Measurements from ENCODE around the gene PBX1.

Gene PBX1

DNA sequence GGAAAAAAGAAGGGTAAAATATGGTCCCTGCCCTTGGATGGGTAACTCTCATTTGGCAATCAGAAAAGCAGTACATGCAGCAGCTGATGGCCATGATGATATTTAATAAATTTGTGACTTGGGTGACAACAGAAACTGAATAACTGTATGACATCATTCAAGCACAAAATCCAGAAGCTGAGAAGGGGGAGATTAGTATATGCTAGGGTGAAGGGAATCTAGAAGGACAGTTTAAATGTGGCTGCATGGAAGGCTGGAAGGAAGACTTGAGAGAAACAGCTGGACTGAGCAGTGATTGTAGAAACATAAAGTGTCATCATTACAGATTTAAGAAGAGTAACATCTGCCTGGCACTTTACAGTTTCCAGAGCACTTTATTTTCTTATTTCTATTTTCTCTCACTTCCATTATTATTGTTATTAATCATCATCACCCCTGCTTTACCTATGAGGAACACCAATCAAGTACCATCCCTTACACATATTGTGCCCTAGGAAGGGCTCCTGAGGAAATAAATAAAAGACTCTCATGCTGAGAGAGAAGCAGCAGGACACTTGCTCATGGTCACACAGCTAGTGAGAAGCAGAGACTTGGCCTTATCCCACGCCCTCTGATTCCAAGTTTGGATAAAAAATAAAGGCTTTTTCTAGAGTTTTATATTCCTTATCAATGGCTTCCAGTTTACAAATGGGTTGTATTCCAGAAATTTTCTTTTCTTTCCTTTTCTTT lies 207.2 kb downstream of the PBX1 start:
- DNase-seq, result peak; percentile 47

DNA sequence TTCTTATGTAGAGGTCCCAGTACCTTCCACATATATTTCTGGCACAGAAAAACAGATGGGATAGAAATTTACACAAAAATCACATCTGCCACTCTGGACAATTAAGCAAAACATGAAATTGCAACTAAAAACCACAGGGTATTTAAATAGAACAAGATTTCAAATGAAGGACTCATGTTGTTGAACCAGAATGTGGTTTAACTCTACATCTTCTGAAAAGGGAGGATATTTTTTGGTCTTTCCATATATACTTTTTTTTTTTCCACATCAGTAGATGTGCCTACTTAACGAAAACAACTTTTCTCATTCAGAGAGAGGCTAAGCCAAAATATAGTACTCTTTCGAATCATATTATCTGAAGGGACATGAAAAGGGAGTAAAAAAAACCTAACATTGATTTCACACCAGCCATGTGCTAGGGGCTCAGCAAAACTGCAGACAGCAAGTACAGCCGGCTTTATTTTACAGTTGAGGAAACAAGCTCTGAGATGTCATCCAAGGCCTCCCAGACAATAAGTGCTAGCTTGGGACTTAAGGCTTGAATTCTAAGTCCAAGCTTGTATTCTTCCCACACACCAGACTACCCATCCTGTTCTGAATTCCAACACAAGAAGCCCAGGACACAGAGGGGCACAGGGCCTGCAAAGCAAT lies 208.9 kb downstream of the PBX1 start:
- DNase-seq, result peak; percentile 59

DNA sequence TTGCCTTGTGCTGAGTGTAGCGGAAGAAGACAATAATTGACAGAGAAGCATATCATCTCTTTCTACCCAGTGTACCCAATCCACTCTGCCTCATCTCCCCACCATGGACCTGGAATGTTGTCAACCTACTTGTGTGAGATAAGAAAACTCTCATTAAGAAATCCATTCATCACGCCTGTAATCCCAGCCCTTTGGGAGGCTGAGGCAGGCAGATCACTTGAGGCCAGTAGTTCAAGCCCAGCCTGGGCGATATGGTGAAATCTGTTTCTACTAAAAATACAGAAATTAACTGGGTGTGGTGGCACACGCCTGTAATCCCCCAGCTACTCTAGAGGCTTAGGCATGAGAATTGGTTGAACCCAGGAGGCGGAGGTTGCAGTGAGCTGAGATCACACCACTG lies 209.6 kb downstream of the PBX1 start:
- no peak for DNase-seq

DNA sequence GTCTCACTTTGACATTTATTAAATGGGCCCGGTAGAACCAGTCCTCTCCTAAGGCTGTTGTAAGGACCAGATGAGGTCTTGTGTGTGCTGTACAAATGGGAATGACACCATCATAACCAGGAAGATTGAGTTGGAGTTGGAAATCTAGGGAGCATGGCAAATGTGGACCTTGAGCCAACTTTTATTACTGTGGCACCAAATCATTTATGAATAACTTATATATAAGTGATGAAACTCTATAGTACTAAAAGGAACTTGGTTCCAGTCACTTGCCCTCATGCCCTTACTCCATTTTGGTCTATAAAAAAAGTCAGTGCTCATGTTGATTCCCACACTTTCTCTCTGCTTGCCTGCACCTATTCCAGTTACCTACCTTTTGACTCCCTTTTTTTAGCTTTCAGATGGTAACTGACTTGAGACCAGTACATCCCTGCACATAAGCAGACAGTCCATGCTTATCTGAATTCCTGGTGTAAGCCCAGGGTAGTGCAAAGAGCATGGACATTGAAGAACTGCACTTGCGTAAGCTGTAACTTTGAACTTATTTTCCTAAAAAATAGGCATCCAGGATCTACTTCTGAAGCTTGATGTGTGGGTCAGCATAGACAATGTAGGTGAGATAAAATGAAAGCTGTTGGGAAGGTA lies 210.6 kb downstream of the PBX1 start:
- no peak for DNase-seq

DNA sequence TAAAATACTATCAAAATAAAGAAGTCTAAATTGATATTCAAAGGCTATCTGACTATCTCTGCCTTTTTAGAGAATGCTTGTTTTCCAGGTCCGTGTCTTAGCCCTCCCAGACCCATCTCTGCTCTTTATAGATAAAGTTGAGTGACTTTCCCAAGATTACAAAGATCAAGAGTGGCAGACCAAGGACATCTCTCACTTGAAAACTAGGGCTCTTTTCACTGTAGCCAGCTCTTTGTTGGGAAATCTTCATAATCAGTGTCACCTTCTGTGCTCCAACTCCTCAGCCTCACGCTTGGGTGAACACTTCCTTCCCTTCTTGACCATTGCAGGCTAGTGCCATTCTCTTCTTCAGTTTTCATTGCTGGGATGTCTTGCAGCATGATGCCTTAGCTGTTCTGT lies 211.1 kb downstream of the PBX1 start:
- no peak for DNase-seq

DNA sequence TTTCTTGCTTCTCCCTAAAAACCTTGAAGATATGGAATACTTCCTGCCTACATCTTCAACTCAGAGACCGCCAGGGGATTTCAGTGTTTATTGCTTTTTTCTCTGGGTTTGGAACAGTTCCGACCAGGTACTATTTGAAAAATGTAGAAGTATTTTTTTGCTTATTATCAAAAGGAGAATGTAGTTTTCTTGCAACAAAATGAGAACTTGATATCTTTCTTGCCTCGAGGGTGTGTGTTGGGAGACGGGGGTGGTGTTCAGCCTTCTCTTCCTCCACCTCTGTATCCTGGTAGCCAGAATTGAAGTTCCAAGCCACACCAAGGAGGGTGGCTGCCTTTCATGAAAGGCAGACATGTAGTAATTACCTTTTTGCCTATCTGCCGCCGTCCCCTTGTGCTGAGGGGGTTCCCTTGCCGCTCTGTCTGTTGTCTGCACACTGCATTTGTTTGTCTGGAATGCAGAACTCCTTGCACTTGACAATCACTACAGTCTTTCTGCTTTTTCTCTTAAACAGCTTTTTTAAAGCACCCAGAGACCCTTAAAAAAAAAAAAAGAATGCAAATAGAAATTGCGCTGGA lies 212.1 kb downstream of the PBX1 start:
- no peak for DNase-seq

DNA sequence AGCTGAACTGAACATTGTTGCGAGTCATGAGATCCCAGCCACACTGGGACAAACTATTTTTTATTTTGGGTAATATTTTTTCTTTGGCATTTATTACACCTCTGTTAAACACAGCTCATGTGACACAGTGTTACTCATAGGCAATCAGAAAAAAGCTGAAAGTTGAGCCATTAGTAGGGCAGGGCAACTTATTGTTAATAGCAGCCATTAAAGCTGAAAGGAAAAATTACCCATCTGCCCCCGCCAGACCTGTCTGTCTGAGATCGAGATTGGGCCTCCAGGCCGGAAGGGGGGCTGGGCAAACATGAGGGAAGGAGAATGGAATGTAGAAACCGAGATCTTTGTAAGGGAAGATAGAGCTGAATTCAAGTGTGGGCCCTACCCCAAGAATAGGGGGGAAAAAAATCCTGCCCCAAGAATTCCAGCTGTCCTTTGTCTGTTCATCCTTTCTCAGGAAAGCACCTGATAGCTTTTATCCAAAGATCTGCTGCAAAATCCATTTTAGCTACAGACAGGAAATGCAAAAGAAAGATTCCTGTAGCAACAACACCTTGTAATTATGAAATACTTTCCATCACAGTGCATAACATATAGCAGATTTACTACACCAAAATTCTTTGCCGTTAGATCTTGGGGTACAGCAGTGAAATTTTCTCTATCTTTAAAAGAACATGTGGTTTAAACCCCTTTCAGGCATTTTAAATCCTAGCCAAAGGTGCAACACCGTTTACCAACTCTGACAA lies 212.8 kb downstream of the PBX1 start:
- peak; percentile 79 for DNase-seq

DNA sequence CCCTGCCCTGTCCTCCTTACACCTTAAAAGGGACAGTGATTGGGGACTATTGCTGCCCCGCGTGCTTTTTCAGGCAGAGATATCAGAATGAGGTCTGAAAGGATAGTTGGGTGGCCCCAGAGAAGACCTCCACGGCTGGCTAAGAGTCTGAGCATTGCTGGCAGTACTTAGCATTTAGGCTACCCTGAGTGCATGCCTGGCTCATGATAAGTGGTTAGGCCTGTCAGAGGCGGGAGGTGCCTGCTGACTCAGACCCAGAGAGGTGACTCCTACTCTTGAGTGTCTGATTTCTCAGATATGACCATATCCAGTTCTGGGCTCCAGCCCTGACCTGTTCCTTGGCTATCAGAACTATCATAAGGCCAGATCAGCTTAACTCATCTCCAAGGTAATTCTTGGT lies 213.7 kb downstream of the PBX1 start:
- DNase-seq, result peak; percentile 93

DNA sequence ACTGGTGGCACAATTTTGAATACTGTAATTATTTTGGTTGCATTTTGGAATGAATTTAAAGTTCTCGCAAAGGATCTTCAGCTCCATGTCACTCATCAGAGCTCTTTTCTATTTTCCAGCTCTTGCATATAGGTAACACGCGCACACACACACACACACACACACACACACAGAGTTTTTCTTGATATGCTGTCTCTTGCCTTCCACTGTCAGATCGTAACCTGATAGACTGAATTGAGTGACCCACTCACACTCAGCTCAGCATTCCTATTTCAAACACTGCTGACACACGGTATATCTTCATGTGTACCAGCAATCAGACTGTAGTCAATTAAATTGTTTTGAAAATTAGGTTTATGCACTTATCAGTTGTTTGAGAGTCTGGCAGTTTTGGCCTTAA lies 214.1 kb downstream of the PBX1 start:
- DNase-seq, result no peak

DNA sequence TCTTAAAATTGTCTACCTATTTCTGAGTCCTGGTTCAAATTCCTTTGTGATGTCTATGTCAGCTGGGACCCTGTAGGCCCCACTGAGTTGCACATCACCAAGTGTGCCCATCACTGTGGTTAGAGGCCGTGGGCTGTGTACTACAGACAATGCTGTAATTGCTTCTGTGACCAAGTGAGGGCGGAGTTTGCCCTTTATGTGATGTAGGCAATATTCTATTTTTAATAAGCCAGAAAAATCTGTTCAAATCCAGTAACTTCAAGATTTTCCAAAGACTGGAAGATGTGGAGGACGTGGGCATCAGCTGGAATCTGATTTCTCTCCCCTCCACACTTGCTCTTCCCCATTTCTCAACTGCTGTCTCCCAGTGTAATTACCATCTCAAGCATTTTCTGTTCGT lies 215.4 kb downstream of the PBX1 start:
- no peak for DNase-seq

DNA sequence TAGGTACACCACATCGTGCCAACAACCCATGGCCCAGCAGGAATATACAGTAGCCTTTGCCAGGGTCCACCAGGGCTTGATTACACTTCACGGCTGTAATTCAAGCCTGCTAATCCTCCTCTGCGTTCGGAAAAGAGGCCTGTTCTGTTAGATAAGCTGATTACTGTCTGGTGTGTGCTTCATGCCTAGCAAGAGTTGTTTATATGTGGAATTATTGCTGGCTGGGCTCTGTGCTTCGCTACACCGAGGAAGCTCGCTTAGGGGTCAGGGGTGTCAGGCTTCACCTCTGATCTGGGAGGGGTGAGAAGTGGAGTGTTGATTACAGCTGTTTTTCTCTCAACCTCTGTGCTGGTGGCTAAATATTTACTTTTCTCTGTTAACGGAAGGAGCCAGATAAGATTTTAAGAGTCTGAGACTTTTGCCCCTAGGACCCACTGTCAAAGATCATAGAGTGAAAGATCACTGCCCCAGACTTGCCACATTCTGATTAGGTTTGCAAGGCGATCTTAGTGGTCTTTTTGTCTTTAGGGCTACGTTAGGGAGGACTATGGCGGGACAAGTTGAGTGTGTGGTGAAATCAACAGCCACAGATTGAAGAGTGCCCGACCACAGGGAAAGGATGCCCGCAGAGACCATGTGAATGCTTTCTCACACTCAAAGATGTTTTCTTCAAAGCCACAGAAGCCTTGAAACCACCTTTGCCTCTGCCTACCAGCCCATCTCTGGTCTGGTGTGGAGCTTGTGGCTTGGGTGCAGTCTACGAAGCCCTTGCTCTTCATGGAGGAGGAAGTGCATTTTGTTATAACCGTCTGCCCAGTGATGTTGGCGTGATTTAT lies 216.1 kb downstream of the PBX1 start:
- no peak for DNase-seq

DNA sequence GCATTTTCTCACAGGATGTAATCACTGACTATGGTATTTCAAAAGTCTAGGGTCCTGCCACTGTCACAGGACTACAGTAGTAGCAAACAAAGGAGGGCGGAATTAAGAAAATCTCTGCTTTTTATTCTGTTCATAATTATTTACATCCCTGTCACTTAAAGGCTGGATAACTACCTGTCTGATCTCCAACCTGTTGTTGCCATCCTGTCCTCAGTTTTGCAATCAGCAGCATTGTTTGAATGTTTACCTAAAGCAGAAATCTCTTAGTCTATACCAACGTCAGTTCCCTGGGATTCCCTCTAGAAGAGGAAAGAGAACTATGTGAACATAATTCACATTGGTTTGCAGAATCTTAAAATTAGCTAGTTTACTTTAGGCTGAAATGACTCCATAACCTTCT lies 218.5 kb downstream of the PBX1 start:
- DNase-seq, result no peak

DNA sequence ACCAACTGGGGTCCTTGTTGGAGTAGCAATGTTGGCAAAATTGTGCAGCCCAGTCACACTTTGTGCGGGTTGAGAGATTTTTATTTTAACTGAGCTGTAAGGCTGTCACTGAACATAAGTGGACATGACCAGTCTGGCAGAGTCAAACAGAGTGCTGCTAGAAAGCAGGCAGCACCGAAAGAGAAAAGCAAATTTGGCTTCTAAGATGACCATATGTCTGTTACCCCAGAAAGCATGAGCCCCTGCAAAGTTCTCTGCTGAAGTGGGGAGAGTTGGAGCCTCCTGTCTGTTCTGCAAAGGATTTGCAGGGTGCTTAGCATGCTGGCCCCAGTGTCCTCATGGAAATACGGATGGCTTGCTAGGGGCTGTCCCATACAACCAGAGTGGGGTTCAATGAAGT lies 220.4 kb downstream of the PBX1 start:
- DNase-seq, result no peak

DNA sequence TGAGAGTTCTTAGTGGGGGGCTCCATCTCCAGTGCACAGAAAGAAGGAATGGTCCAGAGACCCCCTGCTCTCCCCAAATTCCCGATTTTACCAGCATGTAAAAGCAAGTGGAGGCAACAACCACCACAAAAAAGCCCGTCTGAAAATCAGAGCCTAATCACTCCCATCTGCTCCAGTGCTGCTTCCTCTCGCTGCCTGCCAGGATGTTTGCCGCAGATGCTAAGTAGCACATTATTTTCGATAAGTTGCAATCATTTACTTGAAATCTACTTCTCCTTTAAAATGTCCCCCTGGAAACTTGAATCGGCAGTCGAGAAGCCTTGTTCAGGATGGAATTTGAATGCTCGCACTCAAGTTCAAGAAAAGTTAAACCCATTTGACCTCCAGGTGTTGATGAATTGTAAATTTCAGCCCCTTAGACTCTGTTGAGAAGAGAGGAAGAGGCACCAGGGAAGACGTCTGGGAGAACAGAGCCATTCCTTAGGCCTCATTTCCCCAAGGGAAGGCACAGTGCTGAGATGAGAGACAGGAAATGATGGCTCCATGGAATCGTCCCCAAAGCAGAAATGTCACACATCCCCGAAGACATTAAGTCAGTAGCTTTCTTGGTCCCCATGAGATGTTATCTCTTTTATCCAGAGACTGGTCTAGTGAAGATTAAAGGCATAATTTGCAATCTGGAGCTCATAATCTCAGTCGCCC lies 221.3 kb downstream of the PBX1 start:
- no peak for DNase-seq

DNA sequence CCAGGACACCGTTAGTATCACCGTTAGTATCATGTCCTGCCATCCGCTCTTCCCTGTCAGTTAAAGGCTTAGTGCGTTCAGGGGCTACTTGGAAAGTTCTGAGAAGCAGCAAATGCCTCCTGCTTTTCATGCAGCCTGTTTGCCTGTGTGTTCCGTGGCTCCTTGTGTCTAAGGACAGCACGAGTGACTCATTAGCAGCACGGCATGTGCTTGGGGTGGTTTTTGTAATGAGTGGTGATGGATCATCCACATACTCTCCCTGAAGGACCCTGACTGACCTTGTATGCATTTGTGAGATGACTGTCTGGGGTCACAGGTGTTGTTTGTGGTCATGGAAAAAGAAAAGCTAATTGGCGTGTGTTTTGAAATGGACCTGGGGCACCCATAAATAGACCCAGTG lies 221.9 kb downstream of the PBX1 start:
- DNase-seq, result peak; percentile 32

DNA sequence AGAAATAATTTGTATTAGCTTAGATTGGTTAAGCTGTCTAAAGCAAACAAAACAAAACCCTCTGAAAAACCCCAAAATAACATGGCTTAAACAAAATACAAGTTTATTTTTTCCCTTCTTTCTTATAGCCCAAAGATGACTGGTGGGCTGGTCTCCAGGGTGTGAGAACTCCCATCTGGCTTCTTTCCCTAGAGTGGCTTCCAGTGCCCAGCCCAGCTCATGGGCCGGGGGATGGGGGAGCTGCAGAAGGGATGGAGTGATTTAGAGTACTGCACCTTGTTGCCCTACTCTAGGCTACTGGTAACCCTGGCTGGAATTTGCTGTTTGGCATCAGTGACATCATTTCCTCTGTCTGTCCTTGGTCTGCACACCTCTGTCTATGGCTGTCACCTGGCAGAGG lies 223.0 kb downstream of the PBX1 start:
- DNase-seq, result no peak

DNA sequence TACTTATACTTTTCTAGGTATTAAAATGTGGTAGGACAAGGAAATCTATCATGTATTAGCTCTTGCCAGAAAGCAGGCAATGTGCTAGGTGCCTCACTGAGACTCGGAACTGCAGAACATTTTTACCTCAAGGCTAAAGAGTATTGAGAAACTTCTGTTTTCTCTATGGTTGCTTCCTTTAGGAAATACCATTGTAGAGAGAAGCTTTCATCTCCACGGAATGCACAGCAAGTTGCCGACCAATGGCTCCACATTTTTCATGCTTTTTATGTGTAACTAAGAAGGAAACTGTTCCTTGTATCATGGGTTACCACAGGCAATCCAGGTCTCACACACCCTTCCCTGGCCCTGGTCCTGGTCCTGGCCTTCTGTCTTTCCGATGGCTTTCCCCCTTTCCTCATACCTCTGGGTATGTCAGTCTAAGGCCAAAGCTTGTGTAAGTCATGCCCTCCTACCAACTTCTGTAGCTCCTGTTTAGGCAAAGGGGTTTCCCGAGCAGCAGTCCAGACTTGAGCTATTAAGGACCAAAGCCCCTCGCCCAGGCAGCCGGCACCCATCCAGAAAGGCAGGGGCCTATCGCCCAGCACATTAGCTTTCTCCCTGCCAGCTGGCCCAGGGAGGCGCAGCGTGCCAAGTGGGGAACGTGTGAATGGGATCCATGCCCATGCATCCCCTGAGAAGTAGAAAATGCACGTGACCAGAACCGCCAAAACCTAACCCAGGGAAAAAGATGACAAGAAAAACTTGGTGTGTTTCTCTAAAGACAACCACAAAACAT lies 225.0 kb downstream of the PBX1 start:
- no peak for DNase-seq

DNA sequence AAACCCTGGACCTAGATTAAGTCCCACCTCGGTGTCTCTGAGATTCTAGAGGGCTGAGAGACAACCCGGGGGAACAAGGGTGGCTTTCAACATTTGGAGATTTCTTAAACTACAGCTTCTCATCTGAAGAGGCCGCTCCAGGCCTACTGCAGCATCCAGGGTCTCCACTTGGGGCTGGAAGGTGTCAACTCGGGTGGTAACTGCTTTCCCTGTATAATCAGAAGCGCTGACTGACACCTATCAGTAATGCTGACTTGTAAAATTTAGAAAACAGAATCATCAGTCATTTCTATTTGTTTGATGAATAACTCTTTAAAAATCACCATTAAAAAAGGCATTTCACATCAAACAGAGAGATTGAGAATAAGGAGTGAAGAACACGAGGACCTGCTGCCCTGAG lies 226.0 kb downstream of the PBX1 start:
- no peak for DNase-seq

DNA sequence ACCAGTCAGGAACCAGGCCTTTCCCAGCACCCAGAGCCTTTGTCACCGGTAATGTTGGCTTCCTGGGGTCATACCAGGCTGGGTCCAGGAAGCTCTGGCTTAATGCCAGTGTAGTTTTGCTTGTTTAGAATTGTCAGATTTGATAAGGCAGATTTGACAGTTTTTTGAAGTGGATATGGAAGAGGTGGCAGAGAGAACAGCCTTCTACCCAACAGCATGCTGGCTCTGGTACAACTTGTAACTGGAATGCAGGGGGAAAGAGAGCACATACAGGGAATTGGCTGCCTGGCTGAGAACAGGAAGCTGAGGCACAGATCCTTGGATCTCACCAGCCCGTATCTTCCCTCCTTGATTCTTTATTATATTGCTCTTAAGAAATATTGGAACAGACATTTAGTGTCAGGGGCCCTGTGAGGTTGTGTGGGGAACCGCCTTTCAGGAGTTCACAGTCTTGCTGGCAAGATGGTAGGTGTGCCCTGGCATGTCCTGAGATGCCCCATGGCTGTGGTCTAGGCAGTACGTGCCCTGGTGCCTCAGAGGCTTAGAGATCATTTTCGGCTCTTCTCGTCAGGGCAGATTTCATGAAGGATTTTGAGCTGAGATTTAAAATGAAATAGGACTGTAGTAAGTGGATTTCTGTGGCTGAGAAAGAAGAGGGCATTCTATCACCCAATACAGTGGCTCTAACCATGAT lies 227.0 kb downstream of the PBX1 start:
- no peak for DNase-seq
